Lower leg skin (tissue), 4 donors: ENCODE results near the gene NFIX. TPM values are rescaled to one million over a fixed set of nuclear protein-coding genes. Genes with fewer than 3 reads are reported as not detected.

Experiments used
- DNase-seq, 2 donors: peaks; one replicate each; pipeline ENCODE4 v3.0.0-alpha.2; 2019; ENCODE audit warnings: low spot score in 2 of 2
- H3K4me3 ChIP-seq: fragments of 200-600 bp; sonication (generic); 2 replicates; pipeline ENCODE4 v1.5.1; 2017; ENCODE audit warnings: mild to moderate bottlenecking, low read depth; ENCODE audit not compliant: poor library complexity, severe bottlenecking
- CTCF ChIP-seq, 3 donors: fragments of 450-650 bp; IDR thresholded peaks; one replicate each; pipeline ENCODE4 v1.5.1; 2016; ENCODE audit warnings: antibody characterized with exemption in 3 of 3, mild to moderate bottlenecking in 3 of 3, moderate library complexity in 2 of 3
- POLR2A ChIP-seq, 2 donors: fragments of 450-650 bp; IDR thresholded peaks; one replicate each; pipeline ENCODE4 v1.6.1; 2016 to 2017; ENCODE audit warnings: antibody characterized with exemption in 2 of 2, mild to moderate bottlenecking in 1 of 2, moderate library complexity in 1 of 2
- WGBS, 2 donors: methylation state at CpG; one replicate each; pipeline ENCODE4 v1.1.5; 2018; 5-methylcytosine and 5-hydroxymethylcytosine counted together
- intact Hi-C: fragments of 100-400 bp; cut with DNase I; formaldehyde crosslinking; loops from one replicate; pipeline ENCODE4 v1.15.0; 2023; ENCODE audit warnings: low total_unique reads
- total RNA-seq, 4 donors: library from RNA; depleted of rRNA; stranded (reverse); fragments of >200 nt; gene quantifications; one replicate each; pipeline ENCODE4 v1.1.0, GENCODE V29; 2016

Gene NFIX
- total RNA-seq, 4 donors from 2014 or later: 119 to 177 (median 136) TPM

GRCh38 chr19:13016628-13017305 is 21.5 kb downstream of the NFIX start:
- H3K4me3 ChIP-seq: no peak overlapping the region
- 28 to 39% methylated on average over 22 of the region's 22 CpGs for WGBS, 2 donors
- no peak for TF ChIP-seq POLR2A (IDR thresholded peaks at IDR 0.05)
- intact Hi-C loops: no loop called here
- DNase-seq: no peak

- intact Hi-C loops: no loop called here
- DNase-seq: no peak
- no peak overlapping the region for H3K4me3 ChIP-seq
- TF ChIP-seq POLR2A (IDR thresholded peaks at IDR 0.05) (no peak), CTCF (IDR thresholded peaks at IDR 0.05) (no peak)
- 28% methylated on average over 14 of the region's 14 CpGs for WGBS, 2 donors
Observed at GRCh38 chr19:13017306-13018034, 22.2 kb downstream of the NFIX start.

GRCh38 chr19:13018035-13018914 is 23.0 kb downstream of the NFIX start:
- no peak for DNase-seq
- no peak overlapping the region for H3K4me3 ChIP-seq
- intact Hi-C loops: no loop called here
- no peak for TF ChIP-seq POLR2A (IDR thresholded peaks at IDR 0.05)
- TF ChIP-seq CTCF (IDR thresholded peaks at IDR 0.05): no peak
- WGBS, 2 donors: 17 to 19% methylated on average over 20 to 21 of the region's 21 CpGs

GRCh38 chr19:13019332-13019731 is 24.1 kb downstream of the NFIX start:
- no peak overlapping the region for H3K4me3 ChIP-seq
- no peak for DNase-seq
- intact Hi-C loops: no loop called here
- 29 to 40% methylated on average over 4 of the region's 4 CpGs for WGBS, 2 donors
- TF ChIP-seq CTCF (IDR thresholded peaks at IDR 0.05) (no peak), POLR2A (IDR thresholded peaks at IDR 0.05) (no peak)

GRCh38 chr19:13020002-13020414 is 24.7 kb downstream of the NFIX start:
- 27 to 33% methylated on average over 7 of the region's 7 CpGs for WGBS, 2 donors

More at GRCh38 chr19:13020002-13020414, 24.7 kb downstream of the NFIX start:
- intact Hi-C loops: no loop called here
- no peak overlapping the region for H3K4me3 ChIP-seq
- TF ChIP-seq POLR2A (IDR thresholded peaks at IDR 0.05) (no peak), CTCF (IDR thresholded peaks at IDR 0.05) (no peak)
- DNase-seq: no peak
